ENCODE measurements around the gene KLC1. TPM values are rescaled to one million over a fixed set of nuclear protein-coding genes. Genes with fewer than 3 reads are reported as not detected.

The KLC1 gene
- total RNA-seq, 1 experiment from 2014 or later: 174 TPM

- DNase-seq (ENCODE audit: low spot score): no peak
Observed at GRCh38 chr14:103704708-103705107, 75.7 kb downstream of the KLC1 start.

- no peak for DNase-seq (ENCODE audit: low spot score)
Observed at GRCh38 chr14:103705118-103705503, 76.1 kb downstream of the KLC1 start.

GRCh38 chr14:103705504-103706284 lies 76.7 kb downstream of the KLC1 start:
- no peak for DNase-seq (ENCODE audit: low spot score)

- no peak for DNase-seq (ENCODE audit: low spot score)
Observed at GRCh38 chr14:103706551-103707328, 77.7 kb downstream of the KLC1 start.

- no peak for DNase-seq (ENCODE audit: low spot score)
Observed at GRCh38 chr14:103707329-103708263, 78.6 kb downstream of the KLC1 start.

- no peak for DNase-seq (ENCODE audit: low spot score)
Observed at GRCh38 chr14:103708750-103709187, 79.8 kb downstream of the KLC1 start.

- DNase-seq (ENCODE audit: low spot score): no peak
Observed at GRCh38 chr14:103709814-103710213, 80.8 kb downstream of the KLC1 start.

GRCh38 chr14:103710771-103711377 lies 81.9 kb downstream of the KLC1 start:
- no peak for DNase-seq (ENCODE audit: low spot score)

GRCh38 chr14:103711516-103712431 lies 82.8 kb downstream of the KLC1 start:
- DNase-seq (ENCODE audit: low spot score): peak; percentile 51

- no peak for DNase-seq (ENCODE audit: low spot score)
Observed at GRCh38 chr14:103712633-103713247, 83.7 kb downstream of the KLC1 start.

- DNase-seq (ENCODE audit: low spot score): no peak
Observed at GRCh38 chr14:103713304-103714062, 84.5 kb downstream of the KLC1 start.

GRCh38 chr14:103714063-103714724 lies 85.2 kb downstream of the KLC1 start:
- no peak for DNase-seq (ENCODE audit: low spot score)

GRCh38 chr14:103715052-103716000 lies 86.3 kb downstream of the KLC1 start, which contains the start of the genes XRCC3 and ZFYVE21:
Gene XRCC3, minus strand, starts transcription at chr14:103715451. Its CDS starts 4,364 bp downstream, at chr14:103711087.
Gene ZFYVE21, plus strand, starts transcription at chr14:103715810. Its CDS starts 32 bp downstream, at chr14:103715842.
- DNase-seq (ENCODE audit: low spot score): peak; percentile 96

GRCh38 chr14:103716091-103716801 lies 87.2 kb downstream of the KLC1 start:
- no peak for DNase-seq (ENCODE audit: low spot score)

GRCh38 chr14:103716899-103717411 lies 87.9 kb downstream of the KLC1 start:
- DNase-seq (ENCODE audit: low spot score): no peak

GRCh38 chr14:103718572-103718971 lies 89.6 kb downstream of the KLC1 start:
- DNase-seq (ENCODE audit: low spot score): no peak

Data from A172 (cell line).